HL-60/S4 treated with phorbol 12-myristate 13-acetate at 8.2 ng/mL for 4 days and 3 days (cell line): ENCODE results near the gene FAM222B.
"Not testable (repeated sequence)": the region's sequence is repeated elsewhere in the genome, so short reads cannot be mapped to it uniquely, and the experiment has no call there.

ENCODE experiments used
- in situ Hi-C: fragments of 300-500 bp; cut with MboI; formaldehyde crosslinking; loops from 2 replicates; pipeline ENCODE4 v1.15.0; 2022; ENCODE audit warnings: low sequenced_read_pairs

FAM222B gene

DNA sequence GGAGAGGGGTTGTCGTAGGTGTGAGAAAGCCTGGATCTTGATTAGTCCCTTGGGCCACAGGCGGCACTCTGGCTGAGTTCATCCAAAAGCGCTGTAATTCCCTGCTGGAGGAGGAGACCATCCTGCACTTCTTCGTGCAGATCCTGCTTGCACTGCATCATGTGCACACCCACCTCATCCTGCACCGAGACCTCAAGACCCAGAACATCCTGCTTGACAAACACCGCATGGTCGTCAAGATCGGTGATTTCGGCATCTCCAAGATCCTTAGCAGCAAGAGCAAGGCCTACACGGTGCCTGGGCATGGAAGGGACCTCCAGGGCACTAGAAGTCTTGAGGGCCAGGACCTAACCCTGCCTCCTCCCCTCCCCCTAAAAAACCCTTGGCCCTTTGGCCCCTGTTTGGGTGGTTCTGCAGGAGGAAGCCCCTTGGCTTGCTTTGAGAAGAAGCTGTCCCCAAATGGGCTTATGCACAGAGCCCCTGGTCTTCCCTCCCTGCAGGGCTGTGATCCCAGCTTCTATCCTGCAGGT, 107.8 kb downstream of the FAM222B start:
- in situ Hi-C loops: no loop called here

DNA sequence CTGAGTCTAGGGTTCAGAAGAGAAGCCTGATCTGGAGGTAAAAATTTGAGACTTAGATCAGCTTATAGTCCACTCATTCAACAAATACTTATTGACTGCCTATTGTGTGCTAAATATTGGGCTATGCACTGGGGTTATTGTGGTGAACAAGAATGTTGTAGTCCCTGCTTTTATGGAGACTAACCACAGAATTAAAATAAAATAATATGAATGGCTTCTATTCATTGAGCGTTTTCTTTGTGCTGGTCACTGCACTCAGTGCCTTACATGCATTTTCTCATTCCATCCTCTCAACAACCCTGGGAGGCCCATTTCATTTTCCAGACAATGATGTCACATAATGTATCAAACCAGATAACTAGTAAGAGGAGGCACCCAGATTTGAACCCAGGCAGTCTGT, 109.2 kb downstream of the FAM222B start:
- in situ Hi-C loops: no loop called here

- in situ Hi-C loops: no loop called here
Measured at GRCh38 chr17:28729950-28730330, 112.7 kb downstream of the FAM222B start.

- in situ Hi-C loops: no loop called here
Measured at GRCh38 chr17:28728364-28729200, 114.0 kb downstream of the FAM222B start, which contains the start of gene NEK8. Gene NEK8, plus strand, starts transcription at chr17:28728788. Its CDS starts 26 bp downstream, at chr17:28728814.

- in situ Hi-C loops: no loop called here
Measured at GRCh38 chr17:28726627-28727491, 115.7 kb downstream of the FAM222B start.

- in situ Hi-C loops: no loop called here
Measured at GRCh38 chr17:28726226-28726626, 116.4 kb downstream of the FAM222B start, which contains the start of gene TLCD1. Gene TLCD1, minus strand, starts transcription at chr17:28726233. Its CDS starts 136 bp downstream, at chr17:28726097.

DNA sequence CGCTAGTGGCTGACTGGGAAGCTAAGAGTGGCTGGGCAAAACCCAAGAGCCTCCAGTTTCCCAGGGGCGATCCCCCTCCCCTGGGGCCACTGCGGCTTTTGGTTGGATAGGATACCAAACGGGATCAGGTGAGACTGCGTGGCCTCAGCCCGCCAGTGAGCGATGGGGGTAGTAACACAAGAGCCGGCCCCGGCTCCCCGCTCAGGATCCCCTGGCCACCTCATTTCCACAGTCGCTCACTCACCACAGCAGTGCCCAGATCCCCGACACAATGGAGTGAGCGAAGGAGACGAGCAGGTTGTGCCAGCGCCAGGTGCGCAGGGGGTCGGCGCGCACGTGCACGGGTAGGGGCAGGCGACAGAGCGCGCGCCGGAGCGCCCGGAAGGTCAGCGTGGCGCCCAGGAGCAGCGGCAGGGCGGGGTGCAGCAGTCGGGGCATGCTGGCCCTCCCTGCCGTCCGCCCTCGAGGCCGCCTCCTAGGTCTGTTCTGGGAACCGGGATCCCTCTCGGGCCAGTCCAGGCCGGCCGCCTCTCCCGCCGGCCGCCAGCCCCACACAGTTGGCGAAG, 116.8 kb downstream of the FAM222B start:
- in situ Hi-C loops: no loop called here

DNA sequence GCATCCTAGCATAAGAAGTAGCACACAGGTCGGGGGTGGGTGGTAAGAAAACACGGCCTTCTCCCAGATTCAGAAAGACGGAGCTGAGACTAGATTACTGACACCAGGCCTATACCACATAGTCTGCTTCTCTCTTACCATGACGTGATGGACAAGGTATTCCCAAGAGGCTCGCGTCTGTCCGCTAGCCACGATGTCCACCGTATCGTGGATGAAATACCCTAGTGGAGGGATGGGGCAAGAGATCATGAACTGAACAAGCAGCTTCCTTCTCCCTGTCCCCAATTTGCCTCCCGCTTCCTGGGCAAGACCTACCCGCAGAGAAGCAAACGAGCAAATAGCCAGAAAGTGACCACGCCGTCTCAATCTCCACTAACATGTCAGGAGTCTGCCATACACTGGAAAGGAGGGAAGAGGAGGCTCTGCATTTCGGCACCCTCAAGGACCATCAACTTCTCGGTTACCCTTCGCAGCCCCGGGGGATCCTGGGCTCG, 117.4 kb downstream of the FAM222B start:
- in situ Hi-C loops: no loop called here

DNA sequence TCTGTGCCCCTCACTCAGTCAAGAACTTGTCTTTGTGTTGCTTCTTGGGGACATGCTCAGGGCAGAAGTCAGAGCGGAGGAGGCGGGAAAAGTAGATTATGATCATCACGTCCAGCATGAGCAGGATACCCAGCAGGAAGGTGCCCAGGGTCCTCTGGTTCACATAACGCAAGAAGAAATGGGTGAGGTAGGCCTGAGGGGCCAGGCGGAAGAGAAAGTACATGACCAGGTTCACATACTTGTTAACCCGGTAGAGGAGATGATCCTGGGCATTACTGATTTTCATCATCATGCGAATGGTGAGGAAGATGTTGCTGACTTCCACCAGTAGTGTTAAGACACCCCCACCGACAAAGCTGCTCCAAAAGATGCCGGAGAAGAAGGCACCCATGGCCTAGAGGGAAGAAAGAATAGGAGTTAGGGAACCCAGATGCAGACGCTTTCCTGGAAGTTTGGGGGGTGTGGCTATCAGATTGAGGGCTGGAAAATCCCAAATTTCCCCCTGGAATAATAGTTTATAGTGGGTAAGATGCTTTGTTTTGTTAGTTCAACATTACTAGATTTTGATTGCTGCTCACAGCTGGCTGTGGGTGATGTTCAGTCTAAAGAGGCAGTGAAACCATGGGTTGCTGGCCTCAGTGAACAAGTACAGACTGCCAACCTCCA, 118.0 kb downstream of the FAM222B start:
- in situ Hi-C loops: no loop called here

GRCh38 chr17:28723836-28724499, 118.6 kb downstream of the FAM222B start:
- in situ Hi-C loops: not testable (repeated sequence)

GRCh38 chr17:28723159-28723835, 119.3 kb downstream of the FAM222B start:
- in situ Hi-C loops: no loop called here

DNA sequence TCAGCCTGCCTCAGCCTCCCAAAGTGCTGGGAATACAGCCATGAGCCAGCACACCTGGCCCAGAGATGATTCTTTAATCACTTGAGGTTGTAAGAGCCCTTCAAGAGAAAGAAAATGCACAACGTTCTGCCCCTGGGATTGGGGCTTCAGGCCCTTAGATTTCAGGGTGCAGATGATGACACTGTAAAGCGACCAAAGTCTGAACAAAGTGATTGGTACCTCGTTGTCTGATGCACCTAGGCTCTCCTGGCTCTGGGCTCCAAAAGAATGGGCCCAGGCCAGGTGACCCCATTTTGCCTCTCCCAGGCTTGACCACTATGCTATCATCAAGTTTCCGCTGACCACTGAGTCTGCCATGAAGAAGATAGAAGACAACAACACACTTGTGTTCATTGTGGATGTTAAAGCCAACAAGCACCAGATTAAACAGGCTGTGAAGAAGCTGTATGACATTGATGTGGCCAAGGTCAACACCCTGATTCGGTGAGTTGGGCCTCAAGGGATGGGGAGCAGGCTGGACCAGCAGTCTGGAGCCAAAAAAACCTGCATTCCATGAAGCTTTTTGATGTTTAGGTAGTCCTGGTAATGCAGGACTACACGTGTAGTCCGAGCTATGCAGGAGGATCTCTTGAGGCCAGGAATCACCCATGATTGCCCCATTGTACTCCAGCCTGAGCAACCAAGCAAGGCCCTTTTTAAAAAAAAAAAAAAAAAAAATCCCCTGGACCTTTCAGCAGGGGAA, 120.0 kb downstream of the FAM222B start:
- in situ Hi-C loops: no loop called here

DNA sequence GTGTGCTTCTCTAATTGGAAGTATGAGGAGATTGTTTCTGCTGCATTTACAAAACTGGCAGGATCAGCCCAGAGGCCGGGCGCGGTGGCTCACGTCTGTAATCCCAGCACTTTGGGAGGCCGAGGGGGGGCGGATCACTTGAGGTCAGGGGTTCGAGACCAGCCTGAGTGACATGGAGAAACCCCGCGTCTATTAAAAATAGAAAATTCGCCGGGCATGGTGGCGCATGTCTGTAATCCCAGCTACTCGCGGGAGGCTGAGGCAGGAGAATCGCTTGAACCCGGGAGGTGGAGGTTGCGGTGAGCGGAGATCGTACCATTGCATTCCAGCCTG, 121.6 kb downstream of the FAM222B start:
- in situ Hi-C loops: not testable (repeated sequence)

DNA sequence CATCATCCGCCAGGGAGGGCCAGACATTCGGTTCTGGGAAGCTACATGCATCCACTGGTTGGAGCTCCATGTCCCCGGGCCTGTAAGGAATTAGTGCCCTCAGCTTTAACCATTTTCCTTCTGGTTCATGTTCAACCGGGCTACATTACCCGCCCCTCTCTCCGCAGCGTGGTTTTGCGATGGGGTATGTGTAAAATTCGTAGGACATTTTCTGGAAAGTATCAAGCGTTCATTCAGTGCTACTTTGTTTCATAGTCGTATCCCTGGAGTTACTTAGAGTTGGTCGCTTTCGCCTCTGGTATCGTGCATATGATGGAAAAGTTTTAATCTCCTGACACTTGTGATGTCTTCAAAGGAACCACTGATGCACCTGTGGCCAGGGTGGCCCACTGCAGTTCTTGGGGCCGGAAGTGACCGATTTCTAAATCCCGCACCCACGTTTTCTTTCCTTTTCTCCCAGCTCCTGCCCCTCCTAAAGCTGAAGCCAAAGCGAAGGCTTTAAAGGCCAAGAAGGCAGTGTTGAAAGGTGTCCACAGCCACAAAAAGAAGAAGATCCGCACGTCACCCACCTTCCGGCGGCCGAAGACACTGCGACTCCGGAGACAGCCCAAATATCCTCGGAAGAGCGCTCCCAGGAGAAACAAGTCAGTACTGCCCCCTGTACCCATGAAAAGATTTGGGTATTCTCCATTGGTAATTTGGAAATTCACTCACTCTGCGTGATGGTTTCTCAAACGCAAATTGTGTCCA, 122.2 kb downstream of the FAM222B start:
- in situ Hi-C loops: no loop called here

DNA sequence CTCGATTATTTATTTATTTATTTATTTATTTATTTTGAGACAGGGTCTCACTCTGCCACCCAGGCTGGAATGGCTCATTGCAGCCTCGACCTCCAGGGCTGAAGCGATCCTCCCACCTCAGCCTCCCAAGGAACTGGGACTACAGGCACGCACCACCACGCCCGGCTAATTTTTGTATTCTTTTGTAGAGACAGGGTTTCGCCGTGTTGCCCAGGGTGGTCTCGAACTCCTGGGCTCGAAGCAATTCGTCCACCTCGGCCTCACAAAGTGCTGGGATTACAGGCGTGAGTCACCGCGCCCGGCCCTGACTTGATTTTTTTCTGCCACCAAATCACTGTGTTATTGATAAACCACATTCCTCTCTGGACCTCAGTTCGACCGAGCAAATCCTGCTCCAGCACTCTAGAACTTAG, 123.6 kb downstream of the FAM222B start:
- in situ Hi-C loops: no loop called here

DNA sequence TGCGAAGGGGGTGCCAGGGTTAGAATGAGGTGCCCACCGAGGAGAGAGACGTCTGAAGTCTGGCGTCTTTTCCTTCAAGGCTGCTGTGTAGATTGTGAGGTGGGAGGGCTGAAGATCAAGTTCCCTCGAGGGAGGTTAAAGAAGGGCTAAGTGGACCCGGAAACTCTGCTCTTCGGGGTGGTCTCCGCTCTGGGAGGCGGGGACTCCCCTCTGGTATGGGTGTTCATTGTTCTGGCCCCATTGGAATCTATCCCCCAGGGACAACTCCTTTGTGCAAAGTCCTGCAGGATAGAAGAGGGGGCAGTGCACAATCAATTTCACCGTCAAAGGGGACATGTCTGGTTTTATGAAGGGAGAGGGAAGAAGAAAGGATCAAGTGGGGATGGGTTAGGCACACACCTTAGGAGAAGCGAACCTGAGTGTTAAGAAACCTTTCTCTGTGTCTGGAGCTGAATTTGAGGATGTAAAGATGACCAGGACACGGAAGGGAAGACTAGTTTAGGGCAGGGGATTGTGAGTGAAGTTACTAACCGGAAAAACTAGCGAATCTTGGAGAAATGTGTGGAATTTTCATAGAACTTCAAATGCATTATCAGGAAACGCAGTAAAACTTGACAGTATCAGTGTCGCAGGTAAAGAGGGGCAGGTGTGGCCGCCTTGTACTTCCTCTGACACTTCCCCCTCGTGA, 124.1 kb downstream of the FAM222B start:
- in situ Hi-C loops: no loop called here

DNA sequence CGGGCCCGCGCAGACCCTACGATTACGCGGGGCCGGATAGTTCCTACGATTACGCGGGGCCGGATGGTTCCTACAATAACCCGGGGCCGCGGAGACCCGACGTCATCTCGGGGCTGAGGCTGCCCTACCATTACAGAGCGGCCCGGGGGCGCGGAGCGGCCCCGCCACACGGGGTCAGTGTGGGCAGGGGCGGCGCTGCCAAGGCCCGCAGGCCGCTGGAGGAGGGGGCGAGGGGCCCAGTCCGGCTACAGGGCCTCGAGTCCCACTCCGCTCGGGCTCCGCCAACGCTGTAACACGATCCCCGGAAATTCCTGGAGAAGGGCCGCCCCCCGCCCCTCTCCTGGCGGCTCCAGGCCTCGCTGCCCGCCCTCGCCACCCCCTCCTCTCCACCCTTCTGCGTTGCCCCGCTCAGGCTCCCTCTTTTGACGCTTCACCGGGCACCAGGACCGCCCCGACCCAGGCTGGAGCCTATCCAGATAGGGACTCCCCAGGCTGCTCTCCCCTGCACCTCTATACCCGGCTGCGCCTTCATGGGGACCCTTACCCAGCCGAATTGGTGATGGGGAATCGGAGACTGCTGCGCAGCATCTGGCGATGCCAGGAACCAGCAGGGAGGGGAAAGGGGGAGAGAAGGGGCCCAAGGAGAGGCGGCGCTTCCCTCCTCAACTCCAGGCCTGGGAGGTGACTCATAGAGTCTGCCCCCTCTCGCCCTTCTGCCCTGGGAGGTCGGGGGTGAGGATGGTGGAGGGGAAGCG, 124.8 kb downstream of the FAM222B start, which contains the start of gene RAB34:
Gene RAB34 (minus strand): TSS at position 291 of the 755 bp plus-strand sequence. CDS start 602 bp downstream, outside the sequence.
- in situ Hi-C loops: no loop called here
